ENCODE results near the gene CCR7. TPM values are rescaled to one million over a fixed set of nuclear protein-coding genes. Genes with fewer than 3 reads are reported as not detected.
A peak's percentile ranks its signal among the peaks of the same experiment; 100 is the strongest.

Gene CCR7
- total RNA-seq, 1 donor from 2014 or later = 1.1 TPM

DNA sequence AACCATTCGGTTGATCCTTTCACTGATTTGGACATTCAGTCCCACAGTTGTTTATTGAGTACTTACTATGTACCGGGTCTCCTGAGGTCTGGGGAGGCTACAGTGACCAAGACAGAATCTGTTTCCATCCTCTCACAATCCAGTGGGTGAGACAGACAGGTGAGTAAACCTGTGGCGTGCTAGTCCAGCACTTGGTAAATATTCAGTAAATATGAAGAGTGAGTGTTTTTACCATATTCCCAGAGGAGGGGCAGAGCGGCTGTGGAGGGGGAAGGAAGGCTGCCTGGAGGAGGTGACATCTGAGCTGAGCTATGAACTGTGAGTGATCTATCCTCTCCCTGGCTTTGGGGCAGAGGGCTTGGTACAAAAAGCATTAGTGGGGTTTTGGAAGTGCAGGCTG is 31.4 kb downstream of the CCR7 start:
- H3K27ac ChIP-seq = peak overlapping the region; percentile 74
- no peak overlapping the region for H3K4me3 ChIP-seq
- TF ChIP-seq, protein P1, sequence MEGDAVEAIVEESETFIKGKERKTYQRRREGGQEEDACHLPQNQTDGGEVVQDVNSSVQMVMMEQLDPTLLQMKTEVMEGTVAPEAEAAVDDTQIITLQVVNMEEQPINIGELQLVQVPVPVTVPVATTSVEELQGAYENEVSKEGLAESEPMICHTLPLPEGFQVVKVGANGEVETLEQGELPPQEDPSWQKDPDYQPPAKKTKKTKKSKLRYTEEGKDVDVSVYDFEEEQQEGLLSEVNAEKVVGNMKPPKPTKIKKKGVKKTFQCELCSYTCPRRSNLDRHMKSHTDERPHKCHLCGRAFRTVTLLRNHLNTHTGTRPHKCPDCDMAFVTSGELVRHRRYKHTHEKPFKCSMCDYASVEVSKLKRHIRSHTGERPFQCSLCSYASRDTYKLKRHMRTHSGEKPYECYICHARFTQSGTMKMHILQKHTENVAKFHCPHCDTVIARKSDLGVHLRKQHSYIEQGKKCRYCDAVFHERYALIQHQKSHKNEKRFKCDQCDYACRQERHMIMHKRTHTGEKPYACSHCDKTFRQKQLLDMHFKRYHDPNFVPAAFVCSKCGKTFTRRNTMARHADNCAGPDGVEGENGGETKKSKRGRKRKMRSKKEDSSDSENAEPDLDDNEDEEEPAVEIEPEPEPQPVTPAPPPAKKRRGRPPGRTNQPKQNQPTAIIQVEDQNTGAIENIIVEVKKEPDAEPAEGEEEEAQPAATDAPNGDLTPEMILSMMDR (IDR thresholded peaks at IDR 0.05) = no peak
- H3K4me1 ChIP-seq = peaks cover 62% of the 10 kb centered on the region
- peak; percentile 16 for DNase-seq
- no peak for ATAC-seq
- no peaks in the 10 kb centered on the region for H3K36me3 ChIP-seq
- no peaks in the 10 kb centered on the region for H3K9me3 ChIP-seq
- intact Hi-C loops (cut with DNase I) = loop anchor here (5.0 to 10.0 kb wide), 2 partner anchors 57 to 169 kb away; partner anchors contain the start of gene GJD3
- no peaks in the 10 kb centered on the region for H3K27me3 ChIP-seq

DNA sequence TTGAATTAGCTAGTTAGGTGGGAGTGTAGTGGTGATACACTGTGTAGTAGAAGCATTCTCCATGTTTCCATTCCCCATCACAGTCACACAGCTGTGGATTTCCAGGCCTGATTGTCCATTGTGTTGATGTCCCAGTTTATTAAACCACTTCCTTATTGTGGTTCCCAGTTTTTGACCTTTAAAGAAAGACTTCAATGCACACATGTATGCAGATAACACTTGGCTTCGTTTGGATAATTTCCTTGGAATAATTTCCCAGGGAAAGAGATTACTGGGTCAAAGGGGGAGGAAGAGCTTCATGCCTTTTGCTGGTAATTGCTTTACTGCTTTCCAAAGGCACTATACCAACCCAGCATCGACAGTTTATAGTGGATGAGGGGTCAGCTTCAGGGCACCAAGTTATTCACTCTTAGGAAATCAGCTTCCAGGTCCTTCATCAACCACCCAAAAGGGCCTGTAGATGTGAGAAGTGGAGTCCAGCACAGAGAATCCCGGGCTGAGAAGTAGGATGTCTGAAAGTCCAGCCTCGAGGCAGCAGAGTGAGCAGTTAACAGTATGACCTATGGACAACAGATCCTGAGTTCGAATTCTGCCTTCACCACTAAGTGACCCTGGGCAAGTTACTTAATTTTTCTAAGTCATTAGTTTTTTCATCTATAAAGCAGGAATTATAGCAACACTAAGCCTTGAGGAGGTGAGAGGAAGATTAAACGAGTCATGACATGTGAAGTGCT is 32.6 kb downstream of the CCR7 start:
- H3K36me3 ChIP-seq = no peaks in the 10 kb centered on the region
- intact Hi-C loops (cut with DNase I) = loop anchor here (5.0 to 10.0 kb wide), 2 partner anchors 55 to 168 kb away; partner anchors contain the start of gene GJD3
- H3K4me3 ChIP-seq = no peak overlapping the region
- TF ChIP-seq, protein P1 (IDR thresholded peaks at IDR 0.05) = no peak
- ATAC-seq (no peak), DNase-seq (no peak)
- H3K9me3 ChIP-seq = no peaks in the 10 kb centered on the region
- H3K4me1 ChIP-seq = peaks cover 50% of the 10 kb centered on the region
- peak overlapping the region; percentile 51 for H3K27ac ChIP-seq
- H3K27me3 ChIP-seq = no peaks in the 10 kb centered on the region

DNA sequence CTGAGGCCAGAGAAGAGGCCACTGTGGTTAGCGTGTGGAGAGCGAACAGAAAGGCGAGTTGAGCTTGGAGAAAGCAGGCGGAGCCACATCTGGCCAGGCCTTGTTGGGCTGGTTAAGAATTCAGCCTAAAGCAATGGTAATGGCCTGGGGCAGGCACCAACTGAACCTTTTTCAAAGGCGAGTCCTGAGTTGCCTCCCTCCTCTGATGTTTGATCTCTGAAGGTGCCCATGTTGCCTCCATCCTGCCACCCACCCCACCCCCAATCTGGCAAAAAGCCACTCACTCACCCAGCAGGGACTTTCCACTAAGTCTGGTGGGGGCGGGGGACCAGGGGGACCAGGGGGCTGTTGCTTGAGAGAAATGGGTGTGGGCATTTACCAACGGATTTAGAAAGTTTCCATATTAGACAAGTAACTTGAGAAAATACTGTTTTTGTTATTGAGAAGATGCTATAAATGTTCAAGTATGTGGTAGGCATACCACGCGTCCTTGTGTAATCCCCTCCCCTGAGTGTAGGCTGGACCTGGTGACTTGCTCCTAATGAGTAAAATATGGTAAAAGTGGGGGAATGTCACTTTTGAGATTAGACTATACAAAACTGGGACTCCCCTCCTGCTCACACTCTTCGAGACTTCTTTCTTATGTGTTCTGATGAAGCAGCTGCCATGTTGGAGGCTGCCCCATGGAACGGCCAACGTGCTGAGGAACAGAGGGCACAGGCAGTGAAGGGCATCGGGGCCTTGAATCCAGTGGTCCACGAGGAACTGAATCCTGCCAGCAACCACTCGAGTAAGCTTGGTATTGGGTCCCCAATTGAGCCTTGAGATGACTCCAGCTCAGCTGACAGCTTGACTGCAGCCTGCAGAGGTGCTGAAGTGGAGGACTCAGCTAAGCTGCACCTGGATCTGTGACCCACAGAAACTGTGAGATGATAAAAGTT is 34.0 kb downstream of the CCR7 start:
- intact Hi-C loops (cut with DNase I) = loop anchor here (5.0 to 10.0 kb wide), 2 partner anchors 54 to 167 kb away; partner anchors contain the start of gene GJD3

DNA sequence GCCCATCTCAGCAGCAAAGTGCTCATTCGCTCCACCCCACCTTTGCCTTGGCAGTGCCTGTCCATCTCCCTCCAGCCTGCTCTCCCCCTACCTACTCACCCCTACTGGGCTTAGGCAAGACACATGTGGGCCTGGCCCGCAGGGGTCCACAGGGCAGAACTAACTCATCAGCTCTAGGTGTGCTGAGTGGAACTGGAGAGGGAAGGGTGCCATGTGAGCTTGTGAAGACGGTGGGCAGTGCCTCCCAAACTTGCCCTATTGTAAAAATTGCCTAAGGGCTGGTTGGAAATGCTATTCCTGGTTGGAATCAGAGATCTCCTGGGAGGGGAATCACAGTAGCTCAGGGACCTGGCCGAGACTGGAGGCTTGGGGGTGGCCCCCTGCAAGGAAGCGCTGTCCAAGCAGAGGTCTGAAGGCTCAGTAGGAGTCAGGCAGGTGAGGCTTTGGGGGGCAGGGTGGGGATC is 34.7 kb downstream of the CCR7 start:
- intact Hi-C loops (cut with DNase I) = loop anchor here (5.0 to 10.0 kb wide), 2 partner anchors 53 to 166 kb away; partner anchors contain the start of gene GJD3
- Histone ChIP-seq H3K9me3 (no peaks in the 10 kb centered on the region), H3K4me1 (peaks cover 29% of the 10 kb centered on the region), H3K36me3 (no peaks in the 10 kb centered on the region), H3K4me3 (no peak overlapping the region), H3K27ac (no peak overlapping the region), H3K27me3 (no peaks in the 10 kb centered on the region)
- TF ChIP-seq, protein P1 (IDR thresholded peaks at IDR 0.05) = no peak
- DNase-seq (peak; percentile 40), ATAC-seq (no peak)

More for the DNA sequence above, 34.0 kb downstream of the CCR7 start:
- H3K4me3 ChIP-seq = no peak overlapping the region
- H3K9me3 ChIP-seq = no peaks in the 10 kb centered on the region
- no peaks in the 10 kb centered on the region for H3K27me3 ChIP-seq
- TF ChIP-seq, protein P1 (IDR thresholded peaks at IDR 0.05) = no peak
- no peak overlapping the region for H3K27ac ChIP-seq
- H3K4me1 ChIP-seq = peaks cover 37% of the 10 kb centered on the region
- no peaks in the 10 kb centered on the region for H3K36me3 ChIP-seq
- ATAC-seq (no peak), DNase-seq (peak; percentile 57)

DNA sequence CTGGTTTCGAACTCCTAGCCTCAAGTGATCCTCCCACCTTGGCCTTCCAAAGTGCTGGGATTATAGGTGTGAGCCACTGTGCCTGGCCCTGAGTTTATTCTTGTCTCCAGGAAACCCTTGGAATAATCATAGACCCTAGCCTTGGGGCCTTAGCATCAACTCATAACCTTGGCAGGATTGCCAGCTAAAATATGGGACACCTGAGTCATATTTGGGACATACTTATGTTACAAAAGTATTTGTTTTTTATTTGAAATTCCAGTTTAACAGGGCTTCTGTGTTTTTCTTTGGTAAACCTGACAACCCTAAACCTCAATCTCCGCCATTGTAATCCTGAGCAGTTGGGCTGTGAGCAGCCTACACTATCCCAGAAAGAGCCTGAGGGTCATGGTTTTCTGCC is 35.3 kb downstream of the CCR7 start:
- Histone ChIP-seq H3K27ac (no peak overlapping the region), H3K4me1 (peaks cover 24% of the 10 kb centered on the region), H3K36me3 (no peaks in the 10 kb centered on the region), H3K27me3 (no peaks in the 10 kb centered on the region), H3K9me3 (no peaks in the 10 kb centered on the region), H3K4me3 (no peak overlapping the region)
- no peak for ATAC-seq
- intact Hi-C loops (cut with DNase I) = loop anchor here (5.0 to 10.0 kb wide), 2 partner anchors 53 to 165 kb away; partner anchors contain the start of gene GJD3
- no peak for DNase-seq
- TF ChIP-seq, protein P1 (IDR thresholded peaks at IDR 0.05) = no peak

Measured in upper lobe of right lung (tissue), 1 donor.